PC-3 (cell line): Measurements from ENCODE around the gene TPP2. TPM values are rescaled to one million over a fixed set of nuclear protein-coding genes. Genes with fewer than 3 reads are reported as not detected.

Experiments
- ATAC-seq: fragments of 200-7000 bp; cut with Tn5 transposase; 2 replicates; pipeline ENCODE4 v1.9.1; 2020; ENCODE audit warnings: mild to moderate bottlenecking, moderate library complexity
- BruUV-seq: library from RNA; stranded (reverse); fragments of 400-500 nt; replicated peaks from 2 replicates; lab custom pipeline; 2021; lab: Mats Ljungman, UMichigan
- CTCF ChIA-PET: fragments of 300-600 bp; sonication (Branson Sonifier 250); formaldehyde crosslinking; loops from one replicate; lab custom pipeline; 2022; ENCODE audit warnings: antibody characterized with exemption; lab: Charles Lee
- POLR2A ChIA-PET: fragments of 300-600 bp; sonication (Branson Sonifier 250); formaldehyde crosslinking; loops from one replicate; lab custom pipeline; 2022; ENCODE audit warnings: antibody characterized with exemption; ENCODE audit not compliant: unreplicated experiment; lab: Charles Lee
- DNase-seq: peaks from one replicate; pipeline ENCODE4 v3.0.0-alpha.2; 2015
- H2AFZ ChIP-seq: fragments of 300-600 bp; sonication (generic); 2 replicates; pipeline ENCODE4 v1.6.0; 2016; ENCODE audit warnings: antibody characterized with exemption, low read length
- H3F3A ChIP-seq: fragments of 300-600 bp; sonication (generic); one replicate; pipeline ENCODE4 v1.6.0; 2017; ENCODE audit warnings: antibody characterized with exemption, low read length, control low read depth, mild to moderate bottlenecking; ENCODE audit not compliant: unreplicated experiment
- H3K27ac ChIP-seq: fragments of 300-600 bp; sonication (generic); 2 replicates; pipeline ENCODE4 v1.5.1; 2016; ENCODE audit warnings: mild to moderate bottlenecking, low read length
- H3K27me3 ChIP-seq: fragments of 300-600 bp; sonication (generic); 2 replicates; pipeline ENCODE4 v1.6.1; 2016; ENCODE audit warnings: low read length, mixed read lengths
- H3K36me3 ChIP-seq: fragments of 300-600 bp; sonication (generic); 2 replicates; pipeline ENCODE4 v1.6.1; 2016; ENCODE audit warnings: low read depth, mixed run types, low read length, mixed read lengths
- H3K4me1 ChIP-seq: fragments of 300-600 bp; sonication (generic); 2 replicates; pipeline ENCODE4 v1.5.1; 2016; ENCODE audit warnings: low read length; ENCODE audit not compliant: insufficient read depth
- H3K4me2 ChIP-seq: fragments of 300-600 bp; sonication (generic); 2 replicates; pipeline ENCODE4 v1.6.0; 2016; ENCODE audit warnings: low read length
- H3K4me3 ChIP-seq: fragments of 300-600 bp; sonication (generic); 2 replicates; pipeline ENCODE4 v1.5.1; 2016; ENCODE audit warnings: mild to moderate bottlenecking, low read length, mixed read lengths
- H3K79me2 ChIP-seq: fragments of 300-600 bp; sonication (generic); 2 replicates; pipeline ENCODE4 v1.6.1; 2017; ENCODE audit warnings: low read length, mixed read lengths
- H3K9ac ChIP-seq: fragments of 300-600 bp; sonication (generic); 2 replicates; pipeline ENCODE4 v1.6.0; 2016; ENCODE audit warnings: mild to moderate bottlenecking, low read length
- H3K9me2 ChIP-seq: fragments of 300-600 bp; sonication (generic); replicated peaks from 2 replicates; pipeline ENCODE4 v1.6.1; 2016; ENCODE audit warnings: mixed run types, low read length, mixed read lengths
- H3K9me3 ChIP-seq: fragments of 300-600 bp; sonication (generic); 2 replicates; pipeline ENCODE4 v1.6.1; 2016; ENCODE audit warnings: low read length, mixed read lengths
- H4K20me1 ChIP-seq: fragments of 300-600 bp; sonication (generic); 2 replicates; pipeline ENCODE4 v1.6.1; 2016; ENCODE audit warnings: low read length, mixed read lengths
- CTCF ChIP-seq: fragments of 300-600 bp; sonication (generic); conservative IDR thresholded peaks from 2 replicates; pipeline ENCODE4 v1.5.1; 2017; ENCODE audit warnings: antibody characterized with exemption, low read depth, mild to moderate bottlenecking, low read length
- EZH2 ChIP-seq: fragments of 300-600 bp; sonication (generic); IDR thresholded peaks from one replicate; pipeline ENCODE4 v1.6.1; 2017; ENCODE audit warnings: antibody characterized with exemption, mild to moderate bottlenecking, low read length; ENCODE audit not compliant: unreplicated experiment
- EZH2phosphoT487 ChIP-seq: fragments of 300-600 bp; sonication (generic); IDR thresholded peaks from 2 replicates; pipeline ENCODE4 v1.6.1; 2018; ENCODE audit warnings: mild to moderate bottlenecking, antibody characterized with exemption, low read length, borderline replicate concordance
- intact Hi-C: fragments of 100-400 bp; cut with micrococcal nuclease; formaldehyde crosslinking; loops from 2 replicates; pipeline ENCODE4 v1.9.0; 2023
- total RNA-seq: library from RNA; depleted of rRNA; stranded (reverse); fragments of >200 nt; gene quantifications from 2 replicates; pipeline ENCODE4 v1.2.3, GENCODE V29; 2014

Gene TPP2
- total RNA-seq, 1 experiment from 2014 or later: 30.4 TPM

- Histone ChIP-seq H3K4me1 (peaks cover 36% of the 10 kb centered on the region), H3K9me2 (no peaks in the 10 kb centered on the region), H4K20me1 (no peaks in the 10 kb centered on the region), H3K9ac (no peak overlapping the region), H3K27me3 (no peaks in the 10 kb centered on the region), H3K4me2 (no peak overlapping the region), H3K4me3 (no peak overlapping the region), H3K36me3 (no peaks in the 10 kb centered on the region), H3F3A (no peaks in the 10 kb centered on the region), H3K27ac (no peak overlapping the region), H3K79me2 (no peaks in the 10 kb centered on the region), H3K9me3 (no peaks in the 10 kb centered on the region), H2AFZ (no peak overlapping the region)
- CTCF ChIA-PET: no interaction called here
- intact Hi-C loops: loop anchor here (5.0 kb wide), 2 partner anchors 57 to 112 kb away; partner anchors contain the start of gene TPP2
- ATAC-seq (no peak), DNase-seq (no peak)
- no peak for TF ChIP-seq EZH2
- no peak for TF ChIP-seq EZH2phosphoT487
- TF ChIP-seq CTCF: no peak
- POLR2A ChIA-PET: no interaction called here
- no TSS peak for BruUV-seq
Measured at GRCh38 chr13:102708991-102709390, 112.2 kb downstream of the TPP2 start.

- Histone ChIP-seq H3F3A (no peaks in the 10 kb centered on the region), H4K20me1 (no peaks in the 10 kb centered on the region), H3K9me2 (no peaks in the 10 kb centered on the region), H3K9ac (no peak overlapping the region), H3K27me3 (no peaks in the 10 kb centered on the region), H3K4me1 (peaks cover 30% of the 10 kb centered on the region), H3K4me3 (no peak overlapping the region), H3K36me3 (no peaks in the 10 kb centered on the region), H3K79me2 (no peaks in the 10 kb centered on the region), H3K4me2 (no peak overlapping the region), H3K9me3 (no peaks in the 10 kb centered on the region), H2AFZ (no peak overlapping the region), H3K27ac (no peak overlapping the region)
- intact Hi-C loops: loop anchor here (5.0 kb wide), 2 partner anchors 57 to 112 kb away; partner anchors contain the start of gene TPP2
- ChIA-PET CTCF (no interaction called here), POLR2A (no interaction called here)
- no peak for TF ChIP-seq CTCF
- TF ChIP-seq EZH2phosphoT487: no peak
- TF ChIP-seq EZH2: no peak
- BruUV-seq: no TSS peak
- ATAC-seq: no peak
- no peak for DNase-seq
Measured at GRCh38 chr13:102709536-102709935, 112.8 kb downstream of the TPP2 start.

- Histone ChIP-seq H3K79me2 (no peaks in the 10 kb centered on the region), H3K36me3 (no peaks in the 10 kb centered on the region), H3K9ac (no peak overlapping the region), H3K27me3 (no peaks in the 10 kb centered on the region), H3K27ac (no peak overlapping the region), H3K4me1 (peaks cover 24% of the 10 kb centered on the region), H3F3A (no peaks in the 10 kb centered on the region), H3K4me3 (no peak overlapping the region), H3K4me2 (no peak overlapping the region), H2AFZ (no peak overlapping the region), H4K20me1 (no peaks in the 10 kb centered on the region), H3K9me2 (no peaks in the 10 kb centered on the region), H3K9me3 (no peaks in the 10 kb centered on the region)
- intact Hi-C loops: no loop called here
- ChIA-PET POLR2A (no interaction called here), CTCF (no interaction called here)
- ATAC-seq (no peak), DNase-seq (no peak)
- TF ChIP-seq CTCF: no peak
- no peak for TF ChIP-seq EZH2
- BruUV-seq: no TSS peak
Measured at GRCh38 chr13:102710261-102710679, 113.5 kb downstream of the TPP2 start.
